Measurements from ENCODE around the gene UBE3A.

- TF ChIP-seq POLR2AphosphoS5 (IDR thresholded peaks at IDR 0.05; ENCODE audit: low read depth, low read length) (no peak), TAF1 (IDR thresholded peaks at IDR 0.05; ENCODE audit: borderline replicate concordance, insufficient read depth, low read length) (no peak)
These were observed 14.8 kb downstream of the UBE3A start for GRCh38 chr15:25424073-25424472.

All from PFSK-1 (cell line).